K562 (cell line): ENCODE data around the gene AGO3. TPM values are rescaled to one million over a fixed set of nuclear protein-coding genes. Genes with fewer than 3 reads are reported as not detected.
A peak's percentile ranks its signal among the peaks of the same experiment; 100 is the strongest.

Experiments
- ATAC-seq: fragments of 200-7000 bp; cut with Tn5 transposase; 3 replicates; pipeline ENCODE4 v1.9.1; 2020; ENCODE audit warnings: moderate library complexity
- BruUV-seq: library from RNA; stranded (reverse); fragments of 400-500 nt; replicated peaks from 2 replicates; lab custom pipeline; 2021; lab: Mats Ljungman, UMichigan
- CTCF ChIA-PET: fragments of 300-600 bp; formaldehyde crosslinking; extraction: SDS; loops from one replicate; lab custom pipeline; 2021; ENCODE audit warnings: low intra/inter-chr PET ratio; lab: Yijun Ruan, JAX
- POLR2A ChIA-PET: fragments of 300-600, 350-650 bp; sonication (Branson Sonifier 250); formaldehyde crosslinking; extraction: SDS; loops from one replicate; lab custom pipeline; 2021; ENCODE audit warnings: antibody characterized with exemption, inconsistent platforms; lab: Yijun Ruan, JAX
- DNase-seq, 4 experiments: peaks; one replicate each; pipeline versions ENCODE4 v3.0.0 to v3.0.0-alpha.2; 2011 to 2018; ENCODE audit warnings: low spot score in 3 of 4, mixed read lengths in 3 of 4; ENCODE audit errors: extremely low read depth in 1 of 4
- FAIRE-seq: peaks from 2 replicates; lab custom pipeline; 2011; peaks lifted over from hg19 to GRCh38; lab: Jason Lieb, UNC
- H2AFZ ChIP-seq: 2 replicates; pipeline ENCODE4 v1.6.0; 2011; ENCODE audit warnings: low read depth, low read length, control low read depth, inconsistent platforms
- H3K27ac ChIP-seq: fragments of 200-600 bp; 3 replicates; pipeline ENCODE4 v1.8.0; 2011; ENCODE audit warnings: low read depth, mild to moderate bottlenecking, control low read depth, inconsistent platforms, low read length, moderate library complexity, mixed read lengths; ENCODE audit errors: extremely low read depth
- H3K27me3 ChIP-seq, 2 experiments: fragments of 300-600 bp in 1 of 2; 2 replicates in 1 of 2; 3 replicates in 1 of 2; pipeline versions ENCODE4 v1.6.0 to v1.8.0; 2011; ENCODE audit warnings: inconsistent platforms in 2 of 2, low read length in 2 of 2, mild to moderate bottlenecking in 1 of 2, mixed read lengths in 1 of 2, moderate library complexity in 1 of 2; ENCODE audit not compliant: control insufficient read depth in 2 of 2, insufficient read depth in 2 of 2
- H3K36me3 ChIP-seq: fragments of 300-600 bp; 3 replicates; pipeline ENCODE4 v1.8.0; 2011; ENCODE audit warnings: mild to moderate bottlenecking, low read length, inconsistent platforms; ENCODE audit not compliant: control insufficient read depth, insufficient read depth
- H3K4me1 ChIP-seq, 2 experiments: fragments of 200-600 bp in 1 of 2; replicated peaks in 1 of 2; 2 replicates in 1 of 2; 3 replicates in 1 of 2; pipeline versions ENCODE4 v1.5.1 to v1.8.0; 2011; ENCODE audit warnings: inconsistent platforms in 2 of 2, low read length in 2 of 2, mild to moderate bottlenecking in 1 of 2, mixed read lengths in 1 of 2, moderate library complexity in 1 of 2; ENCODE audit not compliant: control insufficient read depth in 2 of 2, insufficient read depth in 2 of 2
- H3K4me2 ChIP-seq: 2 replicates; pipeline ENCODE4 v1.6.1; 2011; ENCODE audit warnings: low read length, control low read depth, inconsistent platforms, mixed read lengths; ENCODE audit not compliant: insufficient read depth
- H3K4me3 ChIP-seq: fragments of 200-600 bp; sonication (generic), shearing (Covaris generic); 2 replicates; pipeline ENCODE4 v1.5.1; 2016; ENCODE audit warnings: control low read depth, inconsistent platforms
- H3K79me2 ChIP-seq: fragments of 200-600 bp; 3 replicates; pipeline ENCODE4 v1.8.0; 2011; ENCODE audit warnings: low read length, inconsistent platforms; ENCODE audit not compliant: control insufficient read depth, insufficient read depth
- H3K9ac ChIP-seq, 2 experiments: 2 replicates each; pipeline versions ENCODE4 v1.6.0 to v1.6.1; 2011; ENCODE audit warnings: low read depth in 2 of 2, low read length in 2 of 2, control low read depth in 1 of 2, inconsistent platforms in 1 of 2, mild to moderate bottlenecking in 1 of 2, mixed read lengths in 1 of 2; ENCODE audit not compliant: insufficient read depth in 1 of 2
- H3K9me1 ChIP-seq: one replicate; pipeline ENCODE4 v1.6.0; 2011; ENCODE audit warnings: inconsistent platforms, mild to moderate bottlenecking, low read length, moderate library complexity; ENCODE audit not compliant: control insufficient read depth, insufficient read depth
- H3K9me3 ChIP-seq: replicated peaks from 2 replicates; pipeline ENCODE4 v1.5.1; 2011; ENCODE audit warnings: low read depth, low read length, inconsistent platforms; ENCODE audit not compliant: control insufficient read depth, insufficient read depth
- H4K20me1 ChIP-seq: replicated peaks from 2 replicates; pipeline ENCODE4 v1.6.1; 2011; ENCODE audit warnings: low read length, inconsistent platforms, mixed read lengths; ENCODE audit not compliant: control insufficient read depth, insufficient read depth
- BMI1 ChIP-seq: fragments of 150-350 bp; IDR thresholded peaks from 2 replicates; pipeline ENCODE4 v1.6.1; 2014; ENCODE audit warnings: low read length
- E4F1 ChIP-seq: fragments of 250-450 bp; sonication (Bioruptor Pico); IDR thresholded peaks from 2 replicates; pipeline ENCODE4 v1.5.0; 2021; ENCODE audit warnings: mild to moderate bottlenecking, borderline replicate concordance
- ETS2 ChIP-seq: IDR thresholded peaks from 2 replicates; pipeline ENCODE4 v1.6.1; 2016; ENCODE audit warnings: borderline replicate concordance, missing genetic modification characterization, mild to moderate bottlenecking, moderate library complexity, missing compliant biosample characterization; ENCODE audit not compliant: poor library complexity, severe bottlenecking
- HDAC2 ChIP-seq: fragments of 450-650 bp; IDR thresholded peaks from 2 replicates; pipeline ENCODE4 v1.6.1; 2016; ENCODE audit warnings: mild to moderate bottlenecking
- KLF1 ChIP-seq: fragments of 450-650 bp; IDR thresholded peaks from 2 replicates; pipeline ENCODE4 v1.6.1; 2016; ENCODE audit warnings: missing genetic modification characterization, missing compliant biosample characterization
- MITF ChIP-seq: IDR thresholded peaks from 2 replicates; pipeline ENCODE4 v1.6.1; 2014; ENCODE audit warnings: antibody characterized with exemption
- PHF8 ChIP-seq: fragments of 200-600 bp; sonication (generic); IDR thresholded peaks from 2 replicates; pipeline ENCODE4 v1.6.1; 2012; ENCODE audit warnings: mixed run types, mild to moderate bottlenecking, inconsistent platforms, low read length, moderate library complexity, borderline replicate concordance
- SRSF7 ChIP-seq: fragments of 200-400 bp; formaldehyde crosslinking; optimal IDR thresholded peaks from 2 replicates; pipeline ENCODE3; 2017; ENCODE audit warnings: mild to moderate bottlenecking, low read depth, low read length
- STAT5B ChIP-seq: fragments of 250-450 bp; sonication (Bioruptor Pico); IDR thresholded peaks from 2 replicates; pipeline ENCODE4 v1.8.0; 2021; ENCODE audit warnings: mild to moderate bottlenecking, inconsistent platforms
- TCFL5 ChIP-seq: fragments of 250-450 bp; sonication (Bioruptor Pico); conservative IDR thresholded peaks from 2 replicates; pipeline ENCODE4 v1.6.1; 2021; ENCODE audit warnings: mild to moderate bottlenecking, moderate library complexity, matching md5 sums
- ZNF24 ChIP-seq: fragments of 450-650 bp; IDR thresholded peaks from 2 replicates; pipeline ENCODE4 v1.6.1; 2016
- ZNF263 ChIP-seq: sonication (generic); formaldehyde crosslinking; IDR thresholded peaks from 2 replicates; pipeline ENCODE4 v1.8.0; 2022; ENCODE audit warnings: mild to moderate bottlenecking, missing genetic modification reagents, borderline replicate concordance
- ZNF3 ChIP-seq: fragments of 250-450 bp; sonication (Bioruptor Pico); IDR thresholded peaks from 2 replicates; pipeline ENCODE4 v1.5.0; 2021; ENCODE audit warnings: mild to moderate bottlenecking, moderate library complexity
- WGBS: fragments of 100-300 bp; shearing (Covaris generic); methylation state at CpG from one replicate; pipeline ENCODE4 v1.1.6; 2016; ENCODE audit warnings: low coverage, mixed read lengths; ENCODE audit not compliant: insufficient coverage; ENCODE audit errors: missing lambda C conversion rate; 5-methylcytosine and 5-hydroxymethylcytosine counted together
- in situ Hi-C: fragments of 300-500 bp; cut with MboI; formaldehyde crosslinking; loops from 4 replicates; pipeline ENCODE4 v1.15.0; 2018; ENCODE audit warnings: inconsistent platforms, mixed read lengths
- intact Hi-C: fragments of 100-400 bp; cut with micrococcal nuclease; formaldehyde crosslinking; loops from 2 replicates; pipeline ENCODE4 v1.14.2; 2022
- polyA plus RNA-seq, 8 experiments: library from polyadenylated mRNA; depleted of rRNA in 4 of 8; stranded (reverse) in 5 of 8; unstranded in 3 of 8; fragments of >200 nt; fragmentation: Nextera tagmentation in 2 of 8; fragmentation: Illumina TruSeq in 1 of 8; extraction: Ambion mirVana in 2 of 8; extraction: Trizol in 1 of 8; gene quantifications; 2 replicates each; pipeline versions ENCODE4 v1.2.1 to v1.2.3, GENCODE V29; 2011 to 2014; ENCODE audit warnings: inconsistent platforms in 1 of 8, missing spikeins in 1 of 8
- total RNA-seq, 7 experiments: library from RNA; depleted of rRNA in 6 of 7; stranded (reverse); fragments of >200 nt in 6 of 7; fragmentation: Illumina TruSeq in 2 of 7; extraction: Trizol in 2 of 7; gene quantifications; 2 replicates each; pipeline versions ENCODE4 v1.2.1 to v1.2.3, GENCODE V29; 2011 to 2021; ENCODE audit warnings: low replicate concordance in 1 of 7
- TF ChIP-seq, protein P1 (sequence below): fragments of 200-400 bp; formaldehyde crosslinking; IDR thresholded peaks from 2 replicates; pipeline ENCODE4 v1.6.1; 2017; ENCODE audit warnings: mild to moderate bottlenecking, low read depth, low read length, moderate library complexity

Gene AGO3
- total and polyA plus RNA-seq, 9 of the 15 experiments (the other 6 are each of a cell fraction or from before 2014, with no cell fraction given) = 4.5 to 41.5 (median 22.7) TPM

DNA sequence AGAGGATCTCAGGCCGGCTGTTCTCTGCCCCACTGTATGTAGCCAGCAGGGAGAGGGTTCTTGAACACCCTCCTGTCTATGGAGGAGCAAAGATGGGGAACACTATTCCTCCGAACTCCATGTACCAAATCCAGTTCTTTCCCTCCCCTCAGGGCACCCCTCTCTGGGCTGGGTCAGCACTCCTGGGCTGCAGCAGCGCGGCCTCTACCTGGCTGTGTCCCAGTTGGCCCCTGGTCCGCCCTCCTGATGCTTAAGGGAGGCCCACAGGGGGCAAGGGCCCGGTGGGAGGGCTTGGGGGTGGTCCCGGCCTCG is 157.3 kb downstream of the AGO3 start (continued):
- 0 out of 2 replicates have a peak, but pooled peaks have one; percentile 38 for TF ChIP-seq E4F1 (CRISPR knock-in tag)

- peak within 1 kb of the TSS; percentile 99 for H2AFZ ChIP-seq
- H3K4me2 ChIP-seq = peak within 1 kb of the TSS; percentile 97
- BruUV-seq = no TSS peak
- intact Hi-C loops = loop anchor here (5.0 kb wide), 2 partner anchors 156 to 231 kb away; partner anchors contain the start of gene AGO3
- peak within 1 kb of the TSS; percentile 92 for H3K4me3 ChIP-seq
- H3K4me1 ChIP-seq = peaks cover 18 to 40% of the 10 kb centered on the region in 2 experiments; a peak in 4 of 5 replicates
- H3K9me3 ChIP-seq = no peaks in the 10 kb centered on the region
- no peaks in the 10 kb centered on the region for H3K27me3 ChIP-seq
- WGBS = 5% methylated on average over 77 of the region's 84 CpGs
- ATAC-seq (peak; percentile 94), FAIRE-seq (peak; percentile 77), DNase-seq (peak; percentile 95 to 97 (median 96))
- no peaks in the 10 kb centered on the region for H4K20me1 ChIP-seq
- ChIA-PET POLR2A (interaction anchor here (0.6 to 1.9 kb wide), 2 partner anchors 14 to 372 kb away, joined by 3 to 5 read pairs; no protein-coding TSS in a partner anchor), CTCF (interaction anchor here (0.6 to 2.0 kb wide), 3 partner anchors 11 to 979 kb away, joined by 3 to 8 read pairs (median 5); no protein-coding TSS in a partner anchor)
- peak within 1 kb of the TSS; percentile 70 to 96 for H3K9ac ChIP-seq
- peaks cover 38% of the 10 kb centered on the region; the same call in 2 of the 3 replicates for H3K36me3 ChIP-seq
- in situ Hi-C loops = no loop called here
- H3K27ac ChIP-seq = peak within 1 kb of the TSS; percentile 70
- H3K9me1 ChIP-seq = peaks cover 7% of the 10 kb centered on the region
- peaks cover 21% of the 10 kb centered on the region for H3K79me2 ChIP-seq
- no peak for TF ChIP-seq STAT5B (CRISPR knock-in tag)
- no peak for TF ChIP-seq ETS2 (tag)
- peak; percentile 94 for TF ChIP-seq KLF1 (tag)
- TF ChIP-seq ZNF263 (CRISPR knock-in tag) = peak; percentile 68; the same call in 1 of the 2 replicates
- peak; percentile 69 for TF ChIP-seq ZNF24
- TF ChIP-seq HDAC2 = peak; percentile 89
- TF ChIP-seq TCFL5 = no peak
- no peak for TF ChIP-seq ZNF3
- TF ChIP-seq MITF = peak; percentile 48; the same call in 1 of the 2 replicates
- peak; percentile 98 for TF ChIP-seq PHF8
- no peak for TF ChIP-seq BMI1
- TF ChIP-seq SRSF7 = no peak
- TF ChIP-seq, protein P1, sequence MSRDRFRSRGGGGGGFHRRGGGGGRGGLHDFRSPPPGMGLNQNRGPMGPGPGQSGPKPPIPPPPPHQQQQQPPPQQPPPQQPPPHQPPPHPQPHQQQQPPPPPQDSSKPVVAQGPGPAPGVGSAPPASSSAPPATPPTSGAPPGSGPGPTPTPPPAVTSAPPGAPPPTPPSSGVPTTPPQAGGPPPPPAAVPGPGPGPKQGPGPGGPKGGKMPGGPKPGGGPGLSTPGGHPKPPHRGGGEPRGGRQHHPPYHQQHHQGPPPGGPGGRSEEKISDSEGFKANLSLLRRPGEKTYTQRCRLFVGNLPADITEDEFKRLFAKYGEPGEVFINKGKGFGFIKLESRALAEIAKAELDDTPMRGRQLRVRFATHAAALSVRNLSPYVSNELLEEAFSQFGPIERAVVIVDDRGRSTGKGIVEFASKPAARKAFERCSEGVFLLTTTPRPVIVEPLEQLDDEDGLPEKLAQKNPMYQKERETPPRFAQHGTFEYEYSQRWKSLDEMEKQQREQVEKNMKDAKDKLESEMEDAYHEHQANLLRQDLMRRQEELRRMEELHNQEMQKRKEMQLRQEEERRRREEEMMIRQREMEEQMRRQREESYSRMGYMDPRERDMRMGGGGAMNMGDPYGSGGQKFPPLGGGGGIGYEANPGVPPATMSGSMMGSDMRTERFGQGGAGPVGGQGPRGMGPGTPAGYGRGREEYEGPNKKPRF = no peak
Measured at GRCh38 chr1:36088577-36089392, 157.9 kb downstream of the AGO3 start, which contains the start of gene ADPRS. TSS of gene ADPRS (plus strand) at chr1:36088892. CDS start at chr1:36088905, 13 bp downstream.
